ENCODE data around the gene CFAP43.
A peak's percentile ranks its signal among the peaks of the same experiment; 100 is the strongest.

Gene CFAP43

GRCh38 chr10:104113376-104113956, 118.7 kb downstream of the CFAP43 start:
- H3K4me3 ChIP-seq (ENCODE audit: low read depth, low read length): no peak overlapping the region
- no peak for DNase-seq (ENCODE audit: low read depth)
- no peak for TF ChIP-seq CTCF (conservative IDR thresholded peaks at IDR 0.05; ENCODE audit: low read depth, low read length)

- no peak overlapping the region for H3K4me3 ChIP-seq (ENCODE audit: low read depth, low read length)
- TF ChIP-seq CTCF (conservative IDR thresholded peaks at IDR 0.05; ENCODE audit: low read depth, low read length): no peak
- DNase-seq (ENCODE audit: low read depth): peak; percentile 72
Measured at GRCh38 chr10:104109908-104110662, 122.1 kb downstream of the CFAP43 start.

- H3K4me3 ChIP-seq (ENCODE audit: low read depth, low read length): no peak overlapping the region
- no peak for TF ChIP-seq CTCF (conservative IDR thresholded peaks at IDR 0.05; ENCODE audit: low read depth, low read length)
- peak; percentile 21 for DNase-seq (ENCODE audit: low read depth)
Measured at GRCh38 chr10:104104926-104105325, 127.2 kb downstream of the CFAP43 start.

GRCh38 chr10:104104418-104104817, 127.7 kb downstream of the CFAP43 start:
- no peak for DNase-seq (ENCODE audit: low read depth)
- H3K4me3 ChIP-seq (ENCODE audit: low read depth, low read length): no peak overlapping the region
- TF ChIP-seq CTCF (conservative IDR thresholded peaks at IDR 0.05; ENCODE audit: low read depth, low read length): no peak

- TF ChIP-seq CTCF (conservative IDR thresholded peaks at IDR 0.05; ENCODE audit: low read depth, low read length): no peak
- DNase-seq (ENCODE audit: low read depth): no peak
- H3K4me3 ChIP-seq (ENCODE audit: low read depth, low read length): no peak overlapping the region
Measured at GRCh38 chr10:104103956-104104355, 128.2 kb downstream of the CFAP43 start.

GRCh38 chr10:104101902-104102301, 130.3 kb downstream of the CFAP43 start:
- no peak for DNase-seq (ENCODE audit: low read depth)
- H3K4me3 ChIP-seq (ENCODE audit: low read depth, low read length): no peak overlapping the region

More at GRCh38 chr10:104101902-104102301, 130.3 kb downstream of the CFAP43 start:
- no peak for TF ChIP-seq CTCF (conservative IDR thresholded peaks at IDR 0.05; ENCODE audit: low read depth, low read length)
